GM18870 (cell line): ENCODE results near the gene PLA1A.
A peak's percentile ranks its signal among the peaks of the same experiment; 100 is the strongest.

Source experiments
- ATAC-seq: cut with Tn5 transposase; IDR thresholded peaks from one replicate; pipeline ENCODE4 v1.9.1; 2021; ENCODE audit warnings: moderate library complexity; ENCODE audit not compliant: unreplicated experiment

The PLA1A gene

GRCh38 chr3:119604878-119605277 is 7.2 kb downstream of the PLA1A start:
- ATAC-seq = no peak

- no peak for ATAC-seq
These were observed 10.8 kb downstream of the PLA1A start for GRCh38 chr3:119608405-119609000.

DNA sequence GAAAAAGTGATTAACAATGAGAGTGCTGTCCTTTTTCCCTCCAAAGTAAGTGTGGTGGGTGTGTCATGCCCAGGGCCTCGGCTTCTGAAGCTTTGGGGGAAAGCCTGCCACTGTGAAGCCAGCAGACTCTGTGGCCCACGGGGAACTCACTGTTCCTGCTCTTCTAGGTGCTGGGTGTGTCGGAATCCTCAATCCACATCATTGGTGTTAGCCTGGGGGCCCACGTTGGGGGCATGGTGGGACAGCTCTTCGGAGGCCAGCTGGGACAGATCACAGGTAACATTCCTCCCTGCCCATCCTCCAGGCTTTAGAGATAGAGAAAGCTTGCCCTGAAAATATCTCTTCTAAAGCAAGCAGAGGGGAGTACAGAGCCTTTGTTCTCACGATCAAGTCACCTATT is 11.6 kb downstream of the PLA1A start:
- ATAC-seq = no peak

DNA sequence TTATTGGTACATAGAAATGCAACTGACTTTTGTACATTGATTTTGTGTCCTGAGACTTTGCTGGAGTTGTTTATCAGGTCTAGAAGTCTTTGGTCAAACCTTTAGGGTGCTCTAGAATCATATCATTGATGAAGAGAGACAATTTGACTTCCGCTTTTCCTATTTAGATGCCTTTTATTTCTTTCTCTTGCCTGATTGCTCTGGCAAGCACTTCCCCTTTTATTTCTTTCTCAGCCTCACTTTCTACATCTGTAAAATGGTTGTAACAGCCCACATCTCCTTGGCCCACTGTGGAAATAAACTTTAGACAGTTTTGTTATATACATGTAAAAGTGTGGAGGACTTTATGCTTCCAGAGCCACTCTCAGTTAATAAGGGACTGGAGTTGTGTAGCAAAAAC is 14.0 kb downstream of the PLA1A start:
- no peak for ATAC-seq

DNA sequence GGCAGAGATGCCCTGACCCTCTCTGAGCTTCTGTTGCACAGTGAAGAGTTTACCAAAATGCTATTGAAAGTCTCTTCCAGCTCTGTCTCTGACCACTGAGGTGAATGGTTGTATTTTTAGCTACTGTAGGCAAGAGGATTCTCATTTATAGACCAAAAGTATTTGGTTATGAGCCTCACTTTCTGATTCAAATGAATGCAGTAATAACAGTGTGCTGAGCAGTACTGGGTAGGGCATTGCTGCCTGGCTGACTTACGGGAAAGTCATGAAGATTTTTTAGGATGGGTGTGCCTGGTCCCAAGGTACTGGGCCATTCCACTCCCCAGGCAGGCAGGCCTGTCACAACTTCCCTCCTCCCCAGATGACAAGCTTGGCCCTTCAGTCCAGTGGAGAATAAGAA is 15.5 kb downstream of the PLA1A start:
- no peak for ATAC-seq

DNA sequence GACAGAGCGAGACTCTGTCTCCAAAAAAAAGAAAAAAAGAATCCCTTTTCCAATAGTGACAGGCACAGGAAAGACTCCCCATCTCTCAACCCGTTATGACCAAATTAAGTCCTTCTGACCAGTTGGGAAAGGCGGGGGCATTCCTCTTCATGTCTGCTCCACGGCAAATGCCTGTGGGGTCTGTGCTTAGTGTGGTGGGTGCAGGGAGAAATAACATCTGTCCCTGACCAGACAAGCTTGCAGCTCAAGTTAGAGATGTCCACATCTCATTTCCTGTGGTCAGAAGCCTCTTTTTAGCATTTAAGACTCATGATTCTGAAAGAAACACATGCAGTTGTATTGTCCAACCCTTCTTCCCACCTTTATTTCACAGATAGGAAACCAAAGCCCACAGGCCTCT is 16.2 kb downstream of the PLA1A start:
- no peak for ATAC-seq

GRCh38 chr3:119616056-119616455 is 18.4 kb downstream of the PLA1A start:
- ATAC-seq = no peak

GRCh38 chr3:119619094-119619493 is 21.4 kb downstream of the PLA1A start:
- no peak for ATAC-seq

GRCh38 chr3:119620899-119621298 is 23.2 kb downstream of the PLA1A start:
- ATAC-seq = no peak

DNA sequence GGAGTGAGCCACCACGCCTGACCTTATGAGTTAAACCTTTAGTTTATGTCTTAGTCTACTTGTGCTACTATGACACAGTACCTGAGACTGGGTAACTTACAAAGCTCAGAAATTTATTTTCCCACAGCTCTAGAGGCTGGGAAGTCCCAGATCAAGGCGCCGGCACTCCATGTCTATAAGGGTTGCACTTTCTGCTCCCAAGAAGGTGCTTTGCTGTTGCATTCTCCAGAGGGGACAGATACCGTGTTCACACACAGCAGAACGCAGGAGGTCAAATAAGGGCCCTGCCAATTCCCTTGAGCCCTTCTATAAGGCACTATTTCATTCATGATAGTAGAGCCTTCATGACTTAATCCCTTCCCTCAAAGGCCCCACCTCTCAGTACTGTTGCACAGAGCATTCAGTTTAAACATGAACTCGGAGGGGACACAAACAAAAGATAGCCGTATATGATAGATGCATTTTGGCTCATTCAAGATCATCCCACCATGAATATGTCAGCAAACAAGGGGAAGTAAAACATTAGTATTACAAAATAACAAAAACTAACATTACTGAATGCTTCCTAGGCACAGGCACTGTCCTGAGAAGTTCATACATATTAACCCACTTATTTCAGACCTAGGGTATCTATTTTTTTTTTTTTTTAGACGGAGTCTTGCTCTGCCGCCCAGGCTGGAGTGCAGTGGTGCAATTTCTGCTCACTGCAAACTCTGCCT is 26.5 kb downstream of the PLA1A start:
- no peak for ATAC-seq

- no peak for ATAC-seq
These were observed 27.9 kb downstream of the PLA1A start for GRCh38 chr3:119625451-119626153.

DNA sequence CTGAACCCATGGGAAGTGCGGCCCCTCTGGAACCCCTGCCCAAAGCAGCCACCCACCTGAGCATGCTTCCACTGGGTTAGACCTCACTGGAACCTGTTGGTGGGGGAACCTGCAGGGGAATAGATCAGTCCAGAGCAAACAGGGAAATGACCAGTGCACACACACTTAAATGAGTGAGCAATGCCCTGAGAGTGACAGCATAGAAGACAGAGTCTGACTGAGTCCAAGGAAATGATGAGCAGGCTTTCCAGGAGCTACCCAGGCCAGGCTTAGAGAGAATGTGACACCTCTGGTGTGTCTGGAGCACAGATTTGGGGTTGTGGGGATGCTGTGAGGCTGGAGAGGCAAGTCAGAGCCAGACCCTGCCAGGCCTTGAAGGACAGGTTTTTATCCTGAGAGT is 28.5 kb downstream of the PLA1A start:
- no peak for ATAC-seq

- no peak for ATAC-seq
These were observed 29.8 kb downstream of the PLA1A start for GRCh38 chr3:119627461-119627860.

- ATAC-seq = peak; percentile 64
These were observed 30.7 kb downstream of the PLA1A start for GRCh38 chr3:119628390-119628789.

DNA sequence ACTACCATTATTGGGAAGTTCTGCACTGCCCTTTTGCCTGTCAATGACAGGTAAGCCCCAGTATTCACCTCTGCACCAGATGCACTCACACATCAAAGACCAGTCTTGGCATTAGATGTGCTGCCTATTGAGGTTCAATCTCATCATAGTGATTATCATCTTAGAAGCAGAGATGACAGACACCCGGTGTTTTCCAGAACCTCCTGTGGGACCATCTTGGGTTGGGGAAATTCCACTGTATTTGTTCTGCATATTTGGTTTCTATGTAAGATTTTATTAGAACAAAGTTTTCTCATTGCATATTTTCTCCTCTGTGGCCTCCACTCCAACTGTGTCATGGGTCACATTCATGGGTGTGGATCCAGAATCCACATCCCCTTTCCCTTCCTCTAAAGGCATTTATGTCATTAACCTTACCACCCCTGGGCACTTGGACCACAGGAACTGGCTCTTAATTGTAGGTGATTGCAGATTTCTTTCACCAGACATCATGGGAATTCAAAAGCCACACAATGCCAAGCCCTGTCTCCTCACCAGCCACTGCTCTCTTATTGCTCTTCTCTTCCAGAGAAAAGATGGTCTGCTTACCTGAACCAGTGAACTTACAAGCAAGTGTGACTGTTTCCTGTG is 31.2 kb downstream of the PLA1A start:
- ATAC-seq = peak; percentile 40

DNA sequence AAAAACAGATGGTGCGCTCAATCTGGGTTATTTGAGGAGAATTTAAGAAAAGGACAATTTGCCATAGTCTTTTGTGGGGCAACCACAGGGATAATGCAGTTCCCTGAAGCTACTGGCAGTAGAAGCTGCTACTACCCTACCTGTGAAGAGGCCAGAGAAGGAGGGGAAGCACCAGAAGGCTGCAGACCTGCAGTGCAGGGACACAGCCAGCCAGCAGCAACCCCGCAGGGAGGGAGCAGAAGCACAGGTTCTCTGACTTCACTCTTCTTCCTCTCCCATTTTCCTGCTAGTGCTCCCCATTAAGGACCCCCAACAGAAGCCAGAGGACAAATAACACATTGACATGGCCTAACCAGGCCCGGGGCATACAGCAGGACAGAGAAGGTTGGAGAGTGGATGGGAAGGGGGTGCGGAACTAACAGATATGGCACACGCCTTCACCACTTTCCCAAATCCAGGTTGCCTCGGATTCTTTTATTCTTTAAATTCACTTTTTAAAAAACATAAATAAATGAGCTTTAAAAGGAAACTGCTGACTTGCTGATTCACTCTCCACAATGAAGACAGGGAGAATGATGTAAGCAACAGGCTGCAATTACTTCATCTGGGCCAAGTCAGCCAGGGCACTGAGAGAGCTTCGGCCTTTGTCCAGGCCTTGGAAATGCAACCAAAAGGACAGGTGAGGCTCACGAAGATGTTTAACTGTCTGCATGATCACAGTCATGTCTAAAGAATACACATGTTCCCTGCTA is 32.6 kb downstream of the PLA1A start:
- ATAC-seq = no peak

- no peak for ATAC-seq
These were observed 33.2 kb downstream of the PLA1A start for GRCh38 chr3:119630880-119631329.

GRCh38 chr3:119631516-119631915 is 33.8 kb downstream of the PLA1A start:
- ATAC-seq = no peak

DNA sequence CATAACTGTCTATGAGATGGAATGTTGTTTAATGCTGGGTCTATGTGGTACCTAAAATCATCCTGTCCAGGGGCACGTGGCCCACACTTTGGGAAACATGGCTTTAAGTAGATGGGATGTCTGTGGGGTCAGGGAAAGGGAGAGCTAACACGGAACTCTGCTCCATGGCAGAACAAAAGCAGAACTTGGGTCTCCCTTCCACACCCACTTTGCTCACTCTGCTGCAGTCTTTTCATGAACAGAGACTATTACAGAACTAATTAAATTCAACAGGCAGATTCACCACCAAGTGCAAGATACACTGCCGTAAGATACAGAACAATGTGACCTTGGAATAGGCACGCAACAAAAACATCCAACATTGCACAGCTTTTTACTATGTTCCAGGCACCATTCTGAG is 34.5 kb downstream of the PLA1A start:
- ATAC-seq = no peak

- no peak for ATAC-seq
These were observed 35.1 kb downstream of the PLA1A start for GRCh38 chr3:119632829-119633228.

DNA sequence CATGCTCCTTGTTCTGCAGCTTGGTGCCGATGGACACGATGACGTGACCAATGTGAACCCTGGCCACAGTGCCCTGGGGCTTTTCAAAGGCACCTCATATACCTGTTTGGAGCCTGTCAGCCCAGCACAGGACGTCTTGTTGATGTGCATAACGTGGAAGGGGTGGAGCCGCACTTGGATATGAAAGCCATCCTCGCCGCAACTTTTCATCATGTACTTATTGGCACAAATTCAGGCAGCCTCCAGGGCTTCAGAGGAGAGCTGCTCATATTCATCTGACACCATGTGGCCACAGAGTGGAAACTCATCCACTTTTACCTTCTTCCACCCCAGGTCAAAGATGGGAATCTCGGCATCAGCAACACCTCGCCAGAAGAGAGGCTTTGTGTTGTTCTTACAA is 38.0 kb downstream of the PLA1A start:
- no peak for ATAC-seq
